GM18511 (cell line): ENCODE results near the gene P2RY6.

Experiments
- ATAC-seq: cut with Tn5 transposase; IDR thresholded peaks from one replicate; pipeline ENCODE4 v1.9.1; 2021; ENCODE audit warnings: mild to moderate bottlenecking, moderate library complexity; ENCODE audit not compliant: unreplicated experiment

P2RY6 gene

GRCh38 chr11:73275381-73275750 is 3.2 kb downstream of the P2RY6 start:
- ATAC-seq: no peak

GRCh38 chr11:73277467-73277866 is 5.3 kb downstream of the P2RY6 start:
- no peak for ATAC-seq

- ATAC-seq: no peak
Observed at GRCh38 chr11:73280626-73281025, 8.5 kb downstream of the P2RY6 start.

- no peak for ATAC-seq
Observed at GRCh38 chr11:73281201-73281741, 9.1 kb downstream of the P2RY6 start.

- ATAC-seq: no peak
Observed at GRCh38 chr11:73281796-73282660, 9.9 kb downstream of the P2RY6 start.

- ATAC-seq: no peak
Observed at GRCh38 chr11:73283276-73284000, 11.3 kb downstream of the P2RY6 start.

GRCh38 chr11:73284106-73284505 is 12.0 kb downstream of the P2RY6 start:
- ATAC-seq: no peak

- no peak for ATAC-seq
Observed at GRCh38 chr11:73285721-73286120, 13.6 kb downstream of the P2RY6 start.

GRCh38 chr11:73286240-73286810 is 14.2 kb downstream of the P2RY6 start:
- no peak for ATAC-seq

GRCh38 chr11:73287400-73288101 is 15.4 kb downstream of the P2RY6 start:
- no peak for ATAC-seq

GRCh38 chr11:73288192-73288872 is 16.2 kb downstream of the P2RY6 start:
- ATAC-seq: peak; percentile 7

GRCh38 chr11:73288873-73289707 is 17.0 kb downstream of the P2RY6 start:
- peak; percentile 86 for ATAC-seq

GRCh38 chr11:73290536-73290935 is 18.4 kb downstream of the P2RY6 start:
- ATAC-seq: no peak

GRCh38 chr11:73291196-73291595 is 19.1 kb downstream of the P2RY6 start:
- ATAC-seq: no peak

GRCh38 chr11:73291781-73292524 is 19.8 kb downstream of the P2RY6 start:
- no peak for ATAC-seq

GRCh38 chr11:73292525-73292894 is 20.4 kb downstream of the P2RY6 start:
- no peak for ATAC-seq

GRCh38 chr11:73293356-73293936 is 21.3 kb downstream of the P2RY6 start:
- ATAC-seq: no peak

GRCh38 chr11:73294604-73295003 is 22.5 kb downstream of the P2RY6 start:
- ATAC-seq: no peak
